ENCODE data around the gene VAV2. TPM values are rescaled to one million over a fixed set of nuclear protein-coding genes. Genes with fewer than 3 reads are reported as not detected.
"Not testable (repeated sequence)": the region's sequence is repeated elsewhere in the genome, so short reads cannot be mapped to it uniquely, and the experiment has no call there.

VAV2 gene
- total RNA-seq, 6 experiments from 2014 or later, result 17.6 to 24.5 (median 21.7) TPM

- peaks cover 26% of the 10 kb centered on the region for H3K4me1 Mint-ChIP-seq (ENCODE audit: low read depth)
- no peak overlapping the region for H3K27ac Mint-ChIP-seq
- H3K36me3 Mint-ChIP-seq (ENCODE audit: low read depth), result peaks cover 18% of the 10 kb centered on the region
Measured at GRCh38 chr9:133960568-133961129, 31.5 kb downstream of the VAV2 start.

GRCh38 chr9:133959966-133960567 lies 32.1 kb downstream of the VAV2 start:
- Mint-ChIP-seq H3K4me1 (ENCODE audit: low read depth) (peaks cover 25% of the 10 kb centered on the region), H3K4me3 (no peak overlapping the region), H3K9me3 (peaks cover 8% of the 10 kb centered on the region), H3K27me3 (ENCODE audit: insufficient read depth) (peaks cover 2% of the 10 kb centered on the region), H3K27ac (no peak overlapping the region), H3K36me3 (ENCODE audit: low read depth) (peaks cover 16% of the 10 kb centered on the region)
- DNase-seq, result no peak
- TF ChIP-seq CTCF (IDR thresholded peaks at IDR 0.05), result no peak

More at GRCh38 chr9:133960568-133961129, 31.5 kb downstream of the VAV2 start:
- Mint-ChIP-seq H3K4me3 (no peak overlapping the region), H3K27me3 (ENCODE audit: insufficient read depth) (peaks cover 2% of the 10 kb centered on the region), H3K9me3 (peaks cover 10% of the 10 kb centered on the region)
- DNase-seq, result no peak
- no peak for TF ChIP-seq CTCF (IDR thresholded peaks at IDR 0.05)

GRCh38 chr9:133959171-133959570 lies 33.0 kb downstream of the VAV2 start:
- H3K4me1 Mint-ChIP-seq (ENCODE audit: low read depth), result peaks cover 25% of the 10 kb centered on the region
- peaks cover 8% of the 10 kb centered on the region for H3K36me3 Mint-ChIP-seq (ENCODE audit: low read depth)
- TF ChIP-seq CTCF (IDR thresholded peaks at IDR 0.05), result no peak
- H3K9me3 Mint-ChIP-seq, result no peaks in the 10 kb centered on the region
- DNase-seq, result no peak
- no peak overlapping the region for H3K4me3 Mint-ChIP-seq
- peaks cover 2% of the 10 kb centered on the region for H3K27me3 Mint-ChIP-seq (ENCODE audit: insufficient read depth)
- no peak overlapping the region for H3K27ac Mint-ChIP-seq

GRCh38 chr9:133958756-133959155 lies 33.4 kb downstream of the VAV2 start:
- peaks cover 25% of the 10 kb centered on the region for H3K4me1 Mint-ChIP-seq (ENCODE audit: low read depth)
- H3K27ac Mint-ChIP-seq, result no peak overlapping the region
- H3K27me3 Mint-ChIP-seq (ENCODE audit: insufficient read depth), result peaks cover 2% of the 10 kb centered on the region
- TF ChIP-seq CTCF (IDR thresholded peaks at IDR 0.05), result no peak
- no peak overlapping the region for H3K4me3 Mint-ChIP-seq
- H3K36me3 Mint-ChIP-seq (ENCODE audit: low read depth), result peaks cover 7% of the 10 kb centered on the region; the same call in 1 of the 2 replicates
- DNase-seq, result no peak
- no peaks in the 10 kb centered on the region for H3K9me3 Mint-ChIP-seq

- not testable (repeated sequence) for H3K27ac Mint-ChIP-seq; H3K9me3 Mint-ChIP-seq; H3K4me3 Mint-ChIP-seq; DNase-seq; H3K36me3 Mint-ChIP-seq (ENCODE audit: low read depth); H3K27me3 Mint-ChIP-seq (ENCODE audit: insufficient read depth)
- H3K4me1 Mint-ChIP-seq (ENCODE audit: low read depth), result peaks cover 25% of the 10 kb centered on the region
Measured at GRCh38 chr9:133957772-133958171, 34.4 kb downstream of the VAV2 start.

- no peaks in the 10 kb centered on the region for H3K9me3 Mint-ChIP-seq
- H3K27me3 Mint-ChIP-seq (ENCODE audit: insufficient read depth), result peaks cover 2% of the 10 kb centered on the region
- TF ChIP-seq CTCF (IDR thresholded peaks at IDR 0.05), result no peak
- DNase-seq, result no peak
- H3K4me3 Mint-ChIP-seq, result no peak overlapping the region
- H3K4me1 Mint-ChIP-seq (ENCODE audit: low read depth), result peaks cover 25% of the 10 kb centered on the region
- H3K36me3 Mint-ChIP-seq (ENCODE audit: low read depth), result no peaks in the 10 kb centered on the region
- no peak overlapping the region for H3K27ac Mint-ChIP-seq
Measured at GRCh38 chr9:133957328-133957727, 34.8 kb downstream of the VAV2 start.
